ENCODE data around the gene MRPS26.
A peak's percentile ranks its signal among the peaks of the same experiment; 100 is the strongest.
"Not testable (repeated sequence)": the region's sequence is repeated elsewhere in the genome, so short reads cannot be mapped to it uniquely, and the experiment has no call there.

Gene MRPS26

DNA sequence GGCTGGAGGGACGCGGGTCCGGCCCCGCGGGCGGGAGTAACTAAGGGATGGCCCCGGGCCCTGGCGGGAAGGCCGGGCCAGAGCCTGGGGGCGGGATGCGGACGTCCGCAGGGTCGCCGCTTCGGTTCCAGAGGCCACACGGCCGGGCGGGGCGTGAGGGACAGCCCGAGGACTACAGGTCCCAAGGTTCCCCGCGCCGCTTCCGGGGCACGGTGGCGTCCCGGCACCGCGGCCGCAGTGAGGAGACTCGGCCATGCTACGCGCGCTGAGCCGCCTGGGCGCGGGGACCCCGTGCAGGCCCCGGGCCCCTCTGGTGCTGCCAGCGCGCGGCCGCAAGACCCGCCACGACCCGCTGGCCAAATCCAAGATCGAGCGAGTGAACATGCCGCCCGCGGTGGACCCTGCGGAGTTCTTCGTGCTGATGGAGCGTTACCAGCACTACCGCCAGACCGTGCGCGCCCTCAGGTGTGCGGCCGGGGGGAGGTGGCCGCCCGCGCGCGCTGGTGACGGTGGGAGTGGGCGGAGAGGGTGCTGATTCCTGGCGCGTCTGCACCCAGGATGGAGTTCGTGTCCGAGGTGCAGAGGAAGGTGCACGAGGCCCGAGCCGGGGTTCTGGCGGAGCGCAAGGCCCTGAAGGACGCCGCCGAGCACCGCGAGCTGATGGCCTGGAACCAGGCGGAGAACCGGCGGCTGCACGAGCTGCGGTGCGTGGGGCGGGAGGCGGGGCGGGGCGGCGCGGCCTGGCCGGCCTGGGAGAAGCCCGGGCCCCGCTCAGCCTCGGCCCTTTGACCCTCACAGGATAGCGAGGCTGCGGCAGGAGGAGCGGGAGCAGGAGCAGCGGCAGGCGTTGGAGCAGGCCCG, at the start of gene MRPS26:
MRPS26 (plus strand) TSS at position 237 of the 861 bp plus-strand sequence; CDS start at position 254, 17 bp downstream.
- peak; percentile 82 to 88 for DNase-seq

DNA sequence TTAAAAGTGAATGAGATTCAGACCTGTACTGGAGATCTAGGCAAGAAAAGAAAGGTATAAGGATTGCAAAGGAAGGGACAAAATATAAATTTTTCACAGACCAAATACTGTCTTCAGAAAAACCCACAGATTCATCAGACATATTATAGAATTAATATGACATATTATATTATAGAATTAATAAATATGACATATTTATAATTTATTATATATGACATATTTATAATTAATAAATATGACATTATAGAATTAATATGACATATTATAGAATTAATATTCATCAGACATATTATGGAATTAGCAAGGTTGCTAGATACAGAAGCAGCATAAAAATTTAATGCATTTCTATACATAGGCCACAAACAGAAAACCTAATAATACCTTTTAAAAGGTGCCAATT, 47.1 kb upstream of the MRPS26 start:
- no peak for DNase-seq

GRCh38 chr20:3000852-3001523, 44.9 kb upstream of the MRPS26 start:
- no peak for DNase-seq

GRCh38 chr20:3003416-3003815, 42.4 kb upstream of the MRPS26 start:
- DNase-seq, result no peak

DNA sequence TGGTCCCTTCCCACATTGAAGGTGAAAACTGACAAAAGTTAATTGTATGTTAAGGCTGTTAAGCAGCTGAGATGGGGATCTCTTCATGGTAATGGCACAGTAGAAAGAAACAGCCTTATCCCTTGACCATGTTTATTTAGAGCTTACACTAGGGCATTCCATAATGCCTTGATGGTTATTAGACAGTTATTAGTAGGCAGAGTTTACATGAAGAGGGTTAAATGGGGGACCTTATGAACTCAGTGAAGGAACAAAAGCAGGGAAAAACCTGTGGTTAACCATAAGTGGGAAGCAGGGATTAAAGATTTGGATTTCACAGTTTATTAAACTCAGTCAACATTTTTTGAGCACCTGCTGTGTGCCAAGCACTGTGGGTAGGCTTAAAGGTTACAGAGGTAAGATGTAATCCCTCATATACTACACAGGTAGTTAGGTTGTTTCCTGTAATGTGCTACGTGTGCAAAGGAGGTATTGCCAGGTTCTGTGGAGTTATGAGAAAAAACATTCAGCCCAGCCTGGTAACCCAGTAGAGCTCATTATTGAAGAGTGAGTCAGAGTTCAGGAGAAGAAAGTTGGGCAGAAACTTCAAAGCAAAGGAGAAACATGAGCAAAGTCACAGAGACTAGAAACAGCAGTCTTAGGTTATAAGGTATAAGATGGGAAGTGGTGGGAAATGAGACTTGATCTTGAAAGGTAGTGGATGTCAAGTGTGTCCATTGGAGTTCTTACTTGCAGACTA, 34.7 kb upstream of the MRPS26 start:
- no peak for DNase-seq

- DNase-seq, result peak; percentile 18 to 27
Observed at GRCh38 chr20:3011752-3012151, 34.1 kb upstream of the MRPS26 start.

GRCh38 chr20:3013771-3014170, 32.1 kb upstream of the MRPS26 start:
- no peak for DNase-seq

DNA sequence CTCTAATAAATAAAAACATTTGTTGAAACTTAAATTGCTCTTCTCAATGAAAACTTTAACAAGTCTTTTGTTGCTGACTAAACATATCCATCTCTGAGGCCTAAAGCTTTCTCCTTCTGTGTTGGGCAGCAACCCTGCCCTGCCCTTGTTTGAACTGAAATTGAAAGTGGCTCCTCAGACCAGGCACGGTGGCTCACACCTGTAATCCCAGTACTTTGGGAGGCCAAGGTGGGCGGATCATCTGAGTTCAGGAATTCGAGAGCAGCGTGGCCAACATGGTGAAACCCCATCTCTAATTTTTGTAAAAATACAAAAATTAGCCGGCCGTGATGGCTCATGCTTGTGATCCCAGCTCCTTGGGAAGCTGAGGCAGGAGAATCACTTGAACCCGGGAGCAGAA, 31.7 kb upstream of the MRPS26 start:
- peak in 1 of 2 donors; percentile 31 for DNase-seq

DNA sequence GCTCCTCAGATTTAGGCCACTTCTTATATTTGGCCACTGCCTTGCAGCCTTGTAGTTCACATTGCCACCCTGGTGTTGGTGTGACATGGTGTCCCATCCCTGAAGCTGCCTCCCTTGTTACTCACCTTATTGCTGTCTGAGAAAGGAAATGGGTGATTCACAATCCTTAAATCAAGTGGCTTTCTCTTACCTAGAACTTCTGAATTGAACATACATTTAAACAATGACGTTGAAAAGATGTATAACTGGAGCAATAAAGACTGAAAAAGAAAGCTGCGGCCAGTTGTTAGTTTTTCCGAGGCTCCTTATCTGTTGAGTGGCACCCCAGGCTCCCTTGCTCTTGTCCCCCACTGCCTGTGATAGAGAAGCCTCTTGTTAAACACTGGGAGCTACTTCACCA, 31.2 kb upstream of the MRPS26 start:
- peak in 1 of 2 donors; percentile 50 for DNase-seq

DNA sequence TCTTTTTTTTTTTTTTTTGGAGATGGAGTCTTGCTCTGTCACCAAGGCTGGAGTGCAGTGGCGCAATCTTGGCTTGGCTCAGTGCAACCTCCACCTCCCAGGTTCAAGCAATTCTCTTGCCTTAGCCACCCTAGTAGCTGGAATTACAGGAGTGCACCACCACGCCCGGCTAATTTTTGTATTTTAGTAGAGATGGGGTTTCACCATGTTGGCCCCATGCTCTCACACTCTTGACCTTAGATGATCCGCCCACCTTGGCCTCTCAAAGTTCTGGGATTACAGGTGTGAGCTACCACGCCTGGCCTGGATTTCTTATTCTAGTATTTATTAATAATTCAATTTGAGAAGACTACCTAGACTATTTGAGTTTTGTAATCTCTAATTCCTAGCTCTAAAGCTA, 30.6 kb upstream of the MRPS26 start:
- peak in 1 of 2 donors; percentile 20 for DNase-seq

DNA sequence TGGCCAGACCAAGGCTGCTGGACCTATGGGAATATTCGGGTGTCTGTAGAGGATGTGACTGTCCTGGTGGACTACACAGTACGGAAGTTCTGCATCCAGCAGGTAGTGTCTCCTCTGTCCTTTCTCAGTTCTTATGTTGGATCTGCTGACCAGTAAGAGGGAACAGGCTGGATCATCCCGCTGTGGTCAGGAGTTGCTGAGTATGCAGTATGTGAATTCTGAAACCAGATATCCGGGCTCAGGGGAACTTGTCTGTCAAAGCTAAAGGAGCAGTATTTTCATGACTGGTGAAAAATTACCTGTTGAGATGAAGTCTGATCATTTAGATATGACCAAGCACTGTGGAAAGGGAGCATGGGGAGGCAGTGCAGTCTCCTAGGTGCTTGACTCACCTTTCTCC, 24.5 kb upstream of the MRPS26 start:
- no peak for DNase-seq

DNA sequence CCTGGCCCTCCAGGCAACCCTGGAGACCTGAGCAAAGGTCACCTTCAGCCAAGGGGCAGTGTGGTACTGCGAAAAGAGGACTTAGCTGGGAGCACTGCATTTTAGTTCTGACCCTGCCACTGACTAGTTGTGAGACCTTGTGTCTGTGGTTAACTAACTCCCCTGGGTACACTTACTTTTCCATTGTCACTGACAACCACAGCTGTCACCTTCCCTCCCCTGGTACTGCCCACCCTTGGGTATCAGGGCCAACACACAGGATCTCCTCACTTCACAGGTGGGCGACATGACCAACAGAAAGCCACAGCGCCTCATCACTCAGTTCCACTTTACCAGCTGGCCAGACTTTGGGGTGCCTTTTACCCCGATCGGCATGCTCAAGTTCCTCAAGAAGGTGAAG, 24.1 kb upstream of the MRPS26 start:
- no peak for DNase-seq

GRCh38 chr20:3022559-3023490, 23.0 kb upstream of the MRPS26 start:
- not testable (repeated sequence) for DNase-seq

GRCh38 chr20:3027987-3028386, 17.9 kb upstream of the MRPS26 start:
- no peak for DNase-seq

- DNase-seq, result no peak
Observed at GRCh38 chr20:3031524-3032147, 14.2 kb upstream of the MRPS26 start.

DNA sequence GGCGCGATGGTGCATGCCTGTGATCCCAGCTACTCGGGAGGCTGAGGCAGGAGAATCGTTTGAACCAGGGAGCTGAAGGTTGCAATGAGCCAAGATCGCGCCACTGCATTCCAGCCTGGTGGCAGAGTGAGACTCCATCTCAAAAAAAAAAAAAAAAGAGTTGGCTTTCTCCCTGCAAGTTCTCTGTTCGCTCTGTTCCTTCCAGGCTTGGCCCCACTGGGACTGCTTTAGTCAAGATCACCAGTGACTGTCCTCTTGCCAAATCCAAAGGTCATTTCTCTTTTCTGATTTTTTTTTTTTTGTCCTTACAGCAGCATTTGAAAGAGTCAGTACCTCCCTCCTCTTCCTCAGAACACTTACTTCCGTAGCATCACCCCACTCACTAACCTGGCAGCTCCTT, 13.2 kb upstream of the MRPS26 start:
- DNase-seq, result no peak

GRCh38 chr20:3037654-3038053, 8.2 kb upstream of the MRPS26 start:
- no peak for DNase-seq

- DNase-seq, result no peak
Observed at GRCh38 chr20:3038454-3038853, 7.4 kb upstream of the MRPS26 start.

DNA sequence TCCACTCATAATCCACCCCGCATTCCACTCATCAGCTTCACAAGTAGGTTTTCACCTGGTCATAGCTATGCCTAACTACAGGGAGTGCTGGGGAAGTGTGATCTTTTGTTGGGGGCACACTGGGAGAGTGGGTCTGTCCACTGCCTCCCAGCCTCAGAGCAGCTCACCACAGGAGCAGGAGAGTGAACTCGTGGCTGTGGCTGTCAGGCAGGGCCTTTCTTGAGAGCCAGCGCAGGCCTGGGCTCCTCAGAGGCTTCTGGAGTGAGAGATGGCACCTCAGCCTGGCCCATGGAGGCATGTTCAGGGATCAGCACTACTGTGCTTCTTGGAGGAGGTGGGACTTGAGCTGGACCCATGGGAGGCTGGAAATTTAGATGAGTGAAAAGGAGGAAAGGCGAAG, 6.4 kb upstream of the MRPS26 start:
- DNase-seq, result no peak

- DNase-seq, result no peak
Observed at GRCh38 chr20:3040086-3040485, 5.8 kb upstream of the MRPS26 start.

- no peak for DNase-seq
Observed at GRCh38 chr20:3041854-3042409, 3.9 kb upstream of the MRPS26 start.

DNA sequence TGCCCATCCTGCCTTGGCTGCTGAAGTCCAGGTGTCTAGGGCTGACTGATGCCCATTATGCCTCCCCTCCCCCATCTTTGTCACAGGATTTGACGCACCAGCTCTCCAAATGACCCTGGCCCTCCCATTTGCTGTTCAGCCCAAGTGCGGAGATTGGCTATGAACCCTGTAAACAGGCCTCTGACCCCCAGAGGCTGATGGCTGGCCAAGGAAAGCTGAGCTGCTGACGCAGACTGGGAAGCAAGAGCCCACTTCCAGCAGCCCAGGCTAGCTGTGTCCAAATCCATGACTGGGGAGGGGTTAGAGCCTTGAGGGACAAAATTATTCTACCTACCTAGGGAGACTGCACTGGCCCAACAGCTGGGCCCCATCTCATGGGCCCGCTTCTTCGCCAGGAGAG, 3.2 kb upstream of the MRPS26 start:
- no peak for DNase-seq

Data from stimulated activated CD4-positive, alpha-beta T cell treated with anti-CD3 and anti-CD28 coated beads, Interleukin-2, amount 100 ng/mL, for 24 hours (primary cell).